ENCODE results near the gene KCNA2.

KCNA2 gene

GRCh38 chr1:110563089-110563488 lies 43.1 kb downstream of the KCNA2 start:
- DNase-seq: no peak

GRCh38 chr1:110561596-110561995 lies 44.6 kb downstream of the KCNA2 start:
- DNase-seq: no peak

GRCh38 chr1:110559157-110559556 lies 47.0 kb downstream of the KCNA2 start:
- DNase-seq: no peak

- no peak for DNase-seq
Measured at GRCh38 chr1:110557481-110557880, 48.7 kb downstream of the KCNA2 start.

- DNase-seq: no peak
Measured at GRCh38 chr1:110556471-110556807, 49.7 kb downstream of the KCNA2 start.

GRCh38 chr1:110555807-110556470 lies 50.2 kb downstream of the KCNA2 start:
- no peak for DNase-seq

- no peak for DNase-seq
Measured at GRCh38 chr1:110554871-110555801, 51.0 kb downstream of the KCNA2 start.

- DNase-seq: no peak
Measured at GRCh38 chr1:110551278-110551809, 54.8 kb downstream of the KCNA2 start.

- no peak for DNase-seq
Measured at GRCh38 chr1:110549831-110550230, 56.3 kb downstream of the KCNA2 start.

GRCh38 chr1:110548381-110548780 lies 57.8 kb downstream of the KCNA2 start:
- DNase-seq: peak; percentile 19

- DNase-seq: no peak
Measured at GRCh38 chr1:110547017-110547416, 59.1 kb downstream of the KCNA2 start.

- DNase-seq: no peak
Measured at GRCh38 chr1:110545492-110545891, 60.7 kb downstream of the KCNA2 start.

- no peak for DNase-seq
Measured at GRCh38 chr1:110544753-110545152, 61.4 kb downstream of the KCNA2 start.

All from NCI-H510A (cell line).